HG03103 (cell line): Measurements from ENCODE around the gene TRPM3.

ENCODE experiments used
- ATAC-seq: cut with Tn5 transposase; IDR thresholded peaks from one replicate; pipeline ENCODE4 v1.9.1; 2021; ENCODE audit warnings: low read depth; ENCODE audit not compliant: unreplicated experiment

TRPM3 gene

GRCh38 chr9:70539526-70539925 lies 581.9 kb downstream of the TRPM3 start:
- no peak for ATAC-seq

- no peak for ATAC-seq
Measured at GRCh38 chr9:70539001-70539400, 582.4 kb downstream of the TRPM3 start.

- no peak for ATAC-seq
Measured at GRCh38 chr9:70537084-70537483, 584.3 kb downstream of the TRPM3 start.

GRCh38 chr9:70535546-70536323 lies 585.7 kb downstream of the TRPM3 start:
- ATAC-seq, result no peak

GRCh38 chr9:70534471-70534870 lies 587.0 kb downstream of the TRPM3 start:
- ATAC-seq, result no peak

- no peak for ATAC-seq
Measured at GRCh38 chr9:70534061-70534460, 587.4 kb downstream of the TRPM3 start.

- ATAC-seq, result no peak
Measured at GRCh38 chr9:70533492-70533891, 587.9 kb downstream of the TRPM3 start.

- no peak for ATAC-seq
Measured at GRCh38 chr9:70532716-70533115, 588.7 kb downstream of the TRPM3 start.

- ATAC-seq, result no peak
Measured at GRCh38 chr9:70531311-70531710, 590.1 kb downstream of the TRPM3 start.

GRCh38 chr9:70530716-70531115 lies 590.7 kb downstream of the TRPM3 start:
- no peak for ATAC-seq

- ATAC-seq, result no peak
Measured at GRCh38 chr9:70529833-70530232, 591.6 kb downstream of the TRPM3 start.

GRCh38 chr9:70529377-70529776 lies 592.0 kb downstream of the TRPM3 start:
- ATAC-seq, result no peak

GRCh38 chr9:70526902-70527301 lies 594.5 kb downstream of the TRPM3 start:
- no peak for ATAC-seq

- no peak for ATAC-seq
Measured at GRCh38 chr9:70525519-70525918, 595.9 kb downstream of the TRPM3 start.

GRCh38 chr9:70519912-70520724 lies 601.3 kb downstream of the TRPM3 start:
- ATAC-seq, result peak; percentile 58

GRCh38 chr9:70517926-70518610 lies 603.4 kb downstream of the TRPM3 start:
- ATAC-seq, result no peak

- no peak for ATAC-seq
Measured at GRCh38 chr9:70514273-70514672, 607.1 kb downstream of the TRPM3 start.

GRCh38 chr9:70511858-70512257 lies 609.6 kb downstream of the TRPM3 start:
- no peak for ATAC-seq

- ATAC-seq, result no peak
Measured at GRCh38 chr9:70510157-70510770, 611.2 kb downstream of the TRPM3 start.

- ATAC-seq, result no peak
Measured at GRCh38 chr9:70506159-70506558, 615.3 kb downstream of the TRPM3 start.

GRCh38 chr9:70504834-70505233 lies 616.6 kb downstream of the TRPM3 start:
- no peak for ATAC-seq
